ENCODE data around the gene LSM14B.

LSM14B gene

DNA sequence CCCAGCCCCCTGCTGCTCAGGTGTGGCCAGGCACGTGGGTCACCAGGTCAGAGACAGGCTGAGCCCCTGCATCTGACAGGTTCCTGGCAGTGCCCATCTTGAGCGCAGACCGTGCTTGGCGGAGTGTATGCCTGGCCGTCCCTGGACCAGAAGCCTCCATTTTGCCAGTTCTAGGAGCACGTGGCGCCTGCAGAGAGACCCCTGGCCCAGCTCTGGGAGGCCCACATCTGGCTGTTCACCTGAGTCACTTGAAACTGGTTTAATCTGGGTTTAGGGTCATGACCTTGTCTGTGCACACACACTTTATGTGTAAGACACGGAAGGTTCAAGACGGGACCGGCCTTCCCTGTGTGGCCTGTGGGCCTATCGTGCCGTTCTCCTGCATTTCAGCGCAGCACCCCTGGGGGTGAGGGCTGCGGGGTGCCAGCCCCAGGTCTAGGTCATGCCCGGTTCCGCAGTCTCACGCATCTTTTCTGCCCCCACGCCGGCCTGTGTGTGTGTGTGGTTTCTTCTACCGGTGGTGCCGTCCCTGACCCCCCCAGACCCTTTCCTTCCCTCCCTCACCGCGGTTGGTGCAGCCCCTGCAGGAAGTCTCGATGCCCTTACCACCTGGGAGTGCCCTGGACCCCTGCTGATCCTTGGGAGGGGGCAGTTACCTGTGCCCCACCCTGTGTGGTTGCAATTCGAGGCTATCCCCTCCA is 35.3 kb downstream of the LSM14B start:
- Mint-ChIP-seq H3K36me3 (peaks cover 10% of the 10 kb centered on the region), H3K4me3 (no peak overlapping the region), H3K27ac (no peak overlapping the region), H3K4me1 (ENCODE audit: low read depth) (peaks cover 9% of the 10 kb centered on the region), H3K27me3 (no peaks in the 10 kb centered on the region), H3K9me3 (ENCODE audit: low read depth) (peaks cover 3% of the 10 kb centered on the region)

DNA sequence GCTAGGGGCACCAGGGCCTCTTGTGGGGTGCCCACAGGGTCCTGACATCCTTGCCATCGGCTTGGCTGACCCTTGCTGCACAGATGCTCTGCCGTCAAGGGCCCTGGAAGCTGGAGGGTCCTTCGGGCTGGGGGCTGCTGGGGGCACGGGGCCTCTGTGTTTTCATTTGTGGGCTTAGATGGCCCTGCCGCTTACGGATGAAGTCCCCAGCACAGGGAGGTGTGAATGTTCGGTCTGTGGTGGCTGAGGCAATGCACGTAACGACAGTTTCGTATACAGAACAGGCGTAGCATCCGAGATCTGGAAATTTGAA is 35.8 kb downstream of the LSM14B start:
- Mint-ChIP-seq H3K4me1 (ENCODE audit: low read depth) (peaks cover 9% of the 10 kb centered on the region), H3K27me3 (no peaks in the 10 kb centered on the region), H3K27ac (no peak overlapping the region), H3K36me3 (peaks cover 7% of the 10 kb centered on the region), H3K4me3 (no peak overlapping the region), H3K9me3 (ENCODE audit: low read depth) (no peaks in the 10 kb centered on the region)

DNA sequence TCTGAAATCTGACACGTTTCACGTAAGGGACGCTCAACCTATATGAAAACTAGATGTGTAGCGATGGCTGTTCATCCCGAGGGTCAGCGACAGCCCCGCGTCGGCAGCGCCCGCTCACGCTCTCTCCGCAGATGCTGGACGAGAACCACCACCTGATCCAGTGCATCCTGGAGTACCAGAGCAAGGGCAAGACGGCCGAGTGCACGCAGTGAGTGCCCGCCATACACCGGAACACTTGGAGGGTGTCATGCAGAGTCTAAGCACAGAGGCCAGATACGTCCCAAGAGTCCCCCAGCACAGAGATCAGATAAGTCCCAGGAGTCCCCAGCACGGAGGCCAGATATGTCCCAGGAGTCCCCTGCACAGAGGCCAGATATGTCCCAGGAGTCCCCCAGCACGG is 36.3 kb downstream of the LSM14B start:
- Mint-ChIP-seq H3K9me3 (ENCODE audit: low read depth) (no peaks in the 10 kb centered on the region), H3K4me3 (no peak overlapping the region), H3K27me3 (no peaks in the 10 kb centered on the region), H3K36me3 (peaks cover 3% of the 10 kb centered on the region), H3K4me1 (ENCODE audit: low read depth) (peaks cover 9% of the 10 kb centered on the region), H3K27ac (no peak overlapping the region)

DNA sequence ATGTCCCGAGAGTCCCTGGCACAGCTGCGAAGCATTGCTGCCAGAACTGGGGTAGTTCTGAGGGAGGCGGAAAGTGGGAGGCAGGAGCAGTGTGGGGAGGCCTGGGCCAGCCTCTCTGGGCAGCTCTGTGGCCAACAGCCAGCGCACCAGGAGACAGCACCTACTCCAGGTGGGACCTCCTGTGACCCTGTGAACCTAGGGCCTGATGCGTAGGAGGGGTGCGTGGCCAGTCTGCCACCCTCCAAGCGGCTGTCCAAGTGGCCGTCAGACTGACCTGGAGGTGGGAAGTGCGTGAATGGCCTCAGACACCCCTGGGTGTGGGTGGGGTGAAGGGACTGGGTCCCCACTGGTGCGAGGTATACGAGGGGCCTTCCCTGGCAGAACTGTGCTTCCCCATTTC is 36.8 kb downstream of the LSM14B start:
- no peaks in the 10 kb centered on the region for H3K9me3 Mint-ChIP-seq (ENCODE audit: low read depth)
- no peaks in the 10 kb centered on the region for H3K27me3 Mint-ChIP-seq
- peaks cover under 1% of the 10 kb centered on the region for H3K36me3 Mint-ChIP-seq
- no peak overlapping the region for H3K4me3 Mint-ChIP-seq
- H3K27ac Mint-ChIP-seq = no peak overlapping the region
- peaks cover 9% of the 10 kb centered on the region for H3K4me1 Mint-ChIP-seq (ENCODE audit: low read depth)

DNA sequence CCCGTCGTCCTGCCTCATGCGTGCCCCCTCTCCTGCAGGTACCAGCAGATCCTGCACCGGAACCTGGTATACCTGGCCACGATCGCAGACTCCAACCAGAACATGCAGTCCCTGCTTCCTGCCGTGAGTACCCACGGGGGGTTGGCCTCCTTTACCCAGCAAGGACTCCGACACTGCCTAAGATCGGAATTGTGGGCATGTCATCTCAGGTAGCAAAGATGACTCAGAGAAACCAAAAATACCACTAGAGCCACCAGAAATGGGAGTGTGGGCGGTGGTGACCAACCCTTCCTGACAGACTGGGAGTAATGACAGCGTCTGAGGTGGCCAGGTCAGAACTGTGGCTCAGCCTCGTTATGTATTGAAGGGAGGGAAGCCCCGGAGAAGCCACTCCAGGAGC is 37.6 kb downstream of the LSM14B start:
- no peaks in the 10 kb centered on the region for H3K27me3 Mint-ChIP-seq
- H3K27ac Mint-ChIP-seq = no peak overlapping the region
- H3K36me3 Mint-ChIP-seq = no peaks in the 10 kb centered on the region
- no peak overlapping the region for H3K4me3 Mint-ChIP-seq
- H3K4me1 Mint-ChIP-seq (ENCODE audit: low read depth) = peaks cover 9% of the 10 kb centered on the region
- H3K9me3 Mint-ChIP-seq (ENCODE audit: low read depth) = no peaks in the 10 kb centered on the region

DNA sequence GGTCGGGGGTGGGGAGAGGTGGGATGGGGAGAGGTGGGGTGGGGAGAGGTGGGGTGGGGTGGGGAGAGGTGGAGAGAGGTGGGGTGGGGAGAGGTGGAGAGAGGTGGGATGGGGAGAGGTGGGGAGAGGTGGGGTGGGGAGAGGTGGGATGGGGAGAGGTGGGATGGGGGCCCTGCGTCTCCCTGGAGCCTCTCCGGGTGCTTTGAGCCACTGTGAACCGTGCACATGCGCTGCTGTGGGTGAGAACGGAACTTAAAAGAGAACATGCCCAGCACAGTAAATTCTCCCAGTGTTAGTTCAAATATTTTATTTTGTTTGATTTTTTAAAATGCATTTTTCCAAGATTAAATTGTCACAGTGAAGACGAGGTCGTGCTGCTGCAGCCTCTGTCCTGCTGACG is 38.0 kb downstream of the LSM14B start:
- no peaks in the 10 kb centered on the region for H3K27me3 Mint-ChIP-seq
- peaks cover 9% of the 10 kb centered on the region for H3K4me1 Mint-ChIP-seq (ENCODE audit: low read depth)
- no peaks in the 10 kb centered on the region for H3K36me3 Mint-ChIP-seq
- H3K27ac Mint-ChIP-seq = no peak overlapping the region
- H3K9me3 Mint-ChIP-seq (ENCODE audit: low read depth) = no peaks in the 10 kb centered on the region
- H3K4me3 Mint-ChIP-seq = no peak overlapping the region

DNA sequence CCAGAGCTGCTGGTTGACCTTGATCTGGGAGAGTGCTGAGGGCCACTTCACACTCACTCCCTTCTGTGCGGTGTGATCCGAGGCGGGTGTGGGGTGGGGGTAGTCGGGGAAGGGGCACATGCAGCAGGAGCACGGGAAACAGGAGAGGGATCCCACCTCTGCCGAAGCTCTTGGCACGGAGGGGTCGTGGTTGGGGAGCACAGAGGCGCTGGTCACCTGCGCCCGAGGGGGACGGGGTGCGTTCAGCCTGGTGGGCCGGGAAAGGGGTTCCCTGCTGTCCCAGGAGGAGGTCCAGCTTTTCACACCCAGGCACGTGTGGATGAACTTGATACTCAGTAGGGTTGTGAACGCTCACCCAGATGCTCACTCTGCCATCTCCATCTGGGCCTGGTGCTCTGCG is 38.6 kb downstream of the LSM14B start:
- no peak overlapping the region for H3K27ac Mint-ChIP-seq
- H3K4me3 Mint-ChIP-seq = no peak overlapping the region
- H3K27me3 Mint-ChIP-seq = no peaks in the 10 kb centered on the region
- peaks cover 9% of the 10 kb centered on the region for H3K4me1 Mint-ChIP-seq (ENCODE audit: low read depth)
- H3K9me3 Mint-ChIP-seq (ENCODE audit: low read depth) = no peaks in the 10 kb centered on the region
- H3K36me3 Mint-ChIP-seq = no peaks in the 10 kb centered on the region

DNA sequence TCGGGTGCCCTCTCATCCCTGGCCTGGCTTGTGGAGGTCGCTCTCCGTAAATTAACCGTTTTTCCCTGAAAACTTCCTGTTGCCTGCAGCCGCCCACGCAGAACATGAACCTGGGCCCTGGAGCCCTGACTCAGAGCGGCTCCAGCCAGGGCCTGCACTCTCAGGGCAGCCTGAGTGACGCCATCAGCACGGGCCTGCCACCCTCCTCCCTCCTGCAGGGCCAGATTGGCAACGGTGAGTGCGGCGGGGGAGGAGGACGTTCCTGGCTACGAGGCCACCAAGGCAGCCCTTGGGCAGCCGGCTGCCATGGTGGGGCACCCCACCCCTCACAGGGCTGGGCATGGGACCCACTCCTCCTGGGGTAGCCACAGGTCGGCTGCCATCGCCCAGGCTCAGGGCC is 39.1 kb downstream of the LSM14B start:
- no peaks in the 10 kb centered on the region for H3K9me3 Mint-ChIP-seq (ENCODE audit: low read depth)
- H3K27me3 Mint-ChIP-seq = no peaks in the 10 kb centered on the region
- H3K27ac Mint-ChIP-seq = no peak overlapping the region
- no peak overlapping the region for H3K4me3 Mint-ChIP-seq
- H3K36me3 Mint-ChIP-seq = no peaks in the 10 kb centered on the region
- H3K4me1 Mint-ChIP-seq (ENCODE audit: low read depth) = peaks cover 9% of the 10 kb centered on the region

DNA sequence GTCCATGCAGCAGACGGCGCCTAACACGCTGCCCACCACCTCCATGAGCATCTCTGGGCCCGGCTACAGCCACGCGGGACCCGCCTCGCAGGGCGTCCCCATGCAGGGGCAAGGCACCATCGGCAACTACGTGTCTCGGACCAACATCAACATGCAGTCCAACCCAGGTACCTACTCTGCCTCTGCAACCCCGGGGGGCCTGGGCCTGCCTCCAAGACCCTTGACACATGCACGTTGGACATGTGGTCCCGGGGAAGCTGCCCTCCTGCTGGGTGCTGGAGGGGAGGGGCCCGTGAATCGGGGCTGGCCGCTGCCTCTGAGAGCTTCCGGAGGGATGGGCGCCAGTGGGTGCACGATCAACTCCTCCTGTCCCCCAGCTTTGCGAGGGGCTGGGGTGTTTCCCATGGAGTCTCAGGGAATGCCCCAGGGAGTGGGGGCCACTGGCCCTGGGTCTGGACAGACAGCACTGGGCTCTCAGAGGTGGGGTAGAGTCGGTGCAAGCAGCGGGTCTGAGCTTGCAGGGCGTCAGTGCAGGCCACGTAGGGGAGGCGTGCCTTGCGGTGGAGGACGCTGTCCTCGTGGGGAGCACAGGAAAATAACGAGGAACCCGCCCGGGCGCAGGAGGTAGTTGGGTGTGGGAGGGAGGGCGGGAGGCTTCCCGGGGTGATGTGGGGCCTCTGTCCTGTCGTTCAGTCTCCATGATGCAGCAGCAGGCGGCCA is 40.6 kb downstream of the LSM14B start:
- Mint-ChIP-seq H3K9me3 (ENCODE audit: low read depth) (no peaks in the 10 kb centered on the region), H3K4me3 (no peak overlapping the region), H3K27me3 (no peaks in the 10 kb centered on the region), H3K27ac (no peak overlapping the region), H3K36me3 (no peaks in the 10 kb centered on the region), H3K4me1 (ENCODE audit: low read depth) (peaks cover 9% of the 10 kb centered on the region)

DNA sequence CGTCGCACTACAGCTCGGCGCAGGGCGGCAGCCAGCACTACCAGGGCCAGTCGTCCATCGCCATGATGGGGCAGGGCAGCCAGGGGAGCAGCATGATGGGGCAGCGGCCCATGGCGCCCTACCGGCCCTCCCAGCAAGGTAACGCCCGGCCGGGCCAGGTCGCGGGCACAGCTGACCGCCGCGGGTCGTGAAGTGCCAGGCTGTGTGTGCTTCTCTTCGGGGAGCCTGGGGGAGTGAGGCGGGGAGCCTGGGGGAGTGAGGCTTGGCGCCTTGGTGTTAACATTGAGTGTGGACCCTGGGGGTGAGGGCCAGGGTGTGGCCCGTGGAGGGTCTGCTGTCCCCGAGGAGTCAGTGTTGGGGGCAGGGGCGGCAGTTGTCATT is 41.2 kb downstream of the LSM14B start:
- H3K27me3 Mint-ChIP-seq = no peaks in the 10 kb centered on the region
- H3K4me1 Mint-ChIP-seq (ENCODE audit: low read depth) = peaks cover 9% of the 10 kb centered on the region
- H3K9me3 Mint-ChIP-seq (ENCODE audit: low read depth) = no peaks in the 10 kb centered on the region
- H3K4me3 Mint-ChIP-seq = no peak overlapping the region
- no peaks in the 10 kb centered on the region for H3K36me3 Mint-ChIP-seq
- no peak overlapping the region for H3K27ac Mint-ChIP-seq

DNA sequence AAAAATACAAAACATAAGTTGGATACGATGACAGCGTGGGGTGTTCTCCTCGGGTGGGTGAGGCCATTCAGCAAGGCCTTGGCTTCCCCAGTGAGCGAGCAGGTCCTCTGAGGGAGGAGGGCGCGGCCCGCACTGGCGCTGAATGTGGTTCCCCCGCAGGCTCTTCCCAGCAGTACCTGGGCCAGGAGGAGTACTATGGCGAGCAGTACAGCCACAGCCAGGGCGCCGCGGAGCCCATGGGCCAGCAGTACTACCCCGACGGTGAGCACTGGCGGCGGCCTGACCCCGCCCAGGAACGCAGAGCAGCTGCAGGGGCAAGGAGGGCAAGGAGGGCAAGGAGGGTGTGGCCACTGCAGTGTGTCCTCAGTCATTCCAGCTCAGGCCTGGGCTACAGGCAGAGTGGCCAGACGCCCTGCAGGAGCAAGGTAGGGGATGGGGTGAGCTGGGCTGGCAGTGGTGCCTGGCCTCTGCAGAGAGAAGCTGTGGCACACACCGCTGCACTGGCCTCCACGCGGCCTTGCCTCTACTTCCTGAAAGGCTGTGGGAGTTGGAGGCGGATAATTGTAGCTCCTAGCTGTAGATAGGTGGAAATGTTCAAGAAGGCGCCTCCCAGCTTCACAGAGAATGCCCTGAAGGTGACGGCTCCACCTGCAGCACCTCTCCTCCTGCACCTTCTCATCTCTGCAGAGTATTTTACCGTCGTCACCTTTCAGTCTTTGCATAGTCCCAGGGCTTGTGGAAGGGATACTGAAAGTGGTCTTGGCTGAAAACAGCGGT is 41.9 kb downstream of the LSM14B start:
- Mint-ChIP-seq H3K4me1 (ENCODE audit: low read depth) (peaks cover 8% of the 10 kb centered on the region), H3K9me3 (ENCODE audit: low read depth) (no peaks in the 10 kb centered on the region), H3K27ac (no peak overlapping the region), H3K27me3 (no peaks in the 10 kb centered on the region), H3K4me3 (no peak overlapping the region), H3K36me3 (no peaks in the 10 kb centered on the region)

DNA sequence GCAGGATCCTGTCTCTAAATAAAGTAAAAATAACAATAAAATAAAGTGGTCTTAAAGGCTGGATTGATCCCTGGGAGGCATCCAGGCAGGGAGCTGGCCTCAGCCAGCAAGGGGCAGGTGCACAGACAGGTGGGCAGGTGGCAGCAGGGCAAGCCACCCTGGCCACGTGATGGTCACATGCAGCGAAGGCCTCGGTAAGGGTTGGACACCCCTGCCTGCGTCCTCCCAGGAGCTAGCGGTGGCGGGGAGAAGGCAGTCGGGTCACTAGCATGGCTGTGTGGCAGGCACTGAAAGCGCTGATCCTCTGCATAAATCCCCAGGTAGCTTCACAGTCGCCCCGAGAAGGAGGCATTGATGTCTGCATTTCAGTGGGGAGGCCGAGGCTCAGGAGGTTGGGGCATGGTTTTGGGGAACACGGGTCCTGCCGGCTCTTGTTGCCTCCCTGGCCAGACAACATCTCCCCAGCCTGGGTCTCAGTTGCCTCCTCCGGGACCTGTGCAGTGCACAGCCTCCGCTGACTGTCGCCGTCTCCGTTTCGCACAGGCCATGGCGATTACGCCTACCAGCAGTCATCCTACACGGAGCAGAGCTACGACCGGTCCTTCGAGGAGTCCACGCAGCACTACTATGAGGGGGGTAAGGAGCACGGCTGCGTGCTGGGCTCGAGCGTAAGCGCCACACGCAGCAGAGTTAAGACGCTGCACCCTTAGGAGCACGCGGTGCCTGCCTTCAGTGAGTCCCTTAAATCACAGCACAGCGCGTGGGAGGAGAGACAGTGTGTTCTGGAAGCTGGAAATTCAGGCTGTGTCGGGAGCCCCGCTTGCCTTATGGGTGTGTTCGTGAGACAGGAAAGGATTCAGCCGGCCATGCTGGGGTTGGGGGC is 42.8 kb downstream of the LSM14B start:
- Mint-ChIP-seq H3K27me3 (no peaks in the 10 kb centered on the region), H3K36me3 (no peaks in the 10 kb centered on the region), H3K4me1 (ENCODE audit: low read depth) (peaks cover 3% of the 10 kb centered on the region), H3K27ac (no peak overlapping the region), H3K4me3 (no peak overlapping the region), H3K9me3 (ENCODE audit: low read depth) (no peaks in the 10 kb centered on the region)

DNA sequence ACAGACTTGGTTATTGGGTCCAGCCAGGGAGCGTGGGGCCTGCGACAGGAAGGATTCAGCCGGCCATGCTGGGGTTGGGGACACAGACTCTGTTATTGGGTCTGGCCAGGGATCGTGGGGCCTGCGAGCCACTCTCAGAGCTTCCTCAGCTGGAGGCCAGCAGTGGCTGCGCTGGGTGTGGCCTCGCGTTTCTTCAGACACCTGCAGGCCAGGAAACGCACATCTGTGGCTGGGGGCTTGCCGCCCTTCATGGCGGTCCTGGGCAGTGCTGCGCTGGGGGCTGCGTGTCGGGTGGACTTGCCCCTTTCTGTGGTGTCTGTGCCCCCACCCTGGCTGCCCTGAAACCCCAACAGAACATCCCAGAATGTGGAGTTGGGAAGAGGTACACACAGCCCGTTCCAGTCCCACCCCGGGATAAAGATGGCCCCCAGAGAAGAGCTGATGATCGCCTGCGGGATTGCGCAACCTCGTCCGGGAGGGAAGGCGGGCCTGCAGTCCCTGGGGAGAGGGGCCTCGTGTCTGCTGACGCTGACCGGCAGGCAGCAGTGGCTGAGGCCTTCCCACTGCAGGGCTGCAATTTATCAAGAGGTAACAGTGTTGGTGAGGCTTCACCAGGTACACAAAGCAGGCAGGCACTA is 43.6 kb downstream of the LSM14B start:
- Mint-ChIP-seq H3K9me3 (ENCODE audit: low read depth) (no peaks in the 10 kb centered on the region), H3K4me1 (ENCODE audit: low read depth) (no peaks in the 10 kb centered on the region), H3K36me3 (no peaks in the 10 kb centered on the region), H3K4me3 (no peak overlapping the region), H3K27ac (no peak overlapping the region), H3K27me3 (no peaks in the 10 kb centered on the region)

DNA sequence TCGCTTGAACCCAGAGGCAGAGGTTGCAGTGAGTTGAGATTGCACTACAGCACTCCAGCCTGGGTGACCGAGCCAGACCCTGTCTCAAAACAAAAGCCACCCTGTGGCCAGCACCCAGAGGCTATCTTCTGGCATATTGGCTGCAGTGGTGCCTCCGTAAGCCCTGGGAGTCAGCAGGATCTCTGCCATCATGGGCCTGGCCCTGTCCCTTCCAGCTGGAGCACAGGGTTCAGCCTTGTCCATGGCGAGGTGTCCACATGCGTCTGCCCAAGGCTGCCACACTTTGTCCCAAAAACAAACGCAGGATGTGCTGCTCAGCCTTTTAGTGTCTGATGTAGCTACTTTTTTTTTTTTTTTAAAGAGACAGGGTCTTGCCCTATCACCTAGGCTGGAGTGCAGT is 45.2 kb downstream of the LSM14B start:
- no peak overlapping the region for H3K27ac Mint-ChIP-seq
- H3K9me3 Mint-ChIP-seq (ENCODE audit: low read depth) = no peaks in the 10 kb centered on the region
- no peaks in the 10 kb centered on the region for H3K36me3 Mint-ChIP-seq
- no peak overlapping the region for H3K4me3 Mint-ChIP-seq
- no peaks in the 10 kb centered on the region for H3K4me1 Mint-ChIP-seq (ENCODE audit: low read depth)
- H3K27me3 Mint-ChIP-seq = no peaks in the 10 kb centered on the region

Data from activated naive CD8-positive, alpha-beta T cell (primary cell).